Fibroblast of upper back skin (primary cell): ENCODE data around the gene TPR.

Experiments
- DNase-seq: peaks from one replicate; pipeline ENCODE4 v3.0.0-alpha.2; 2013

The TPR gene

GRCh38 chr1:186286615-186287315 lies 88.3 kb downstream of the TPR start:
- DNase-seq, result peak; percentile 40

- DNase-seq, result no peak
These were observed 91.7 kb downstream of the TPR start for GRCh38 chr1:186283374-186283773.

- DNase-seq, result no peak
These were observed 92.6 kb downstream of the TPR start for GRCh38 chr1:186282466-186282865.

GRCh38 chr1:186275822-186276221 lies 99.2 kb downstream of the TPR start:
- DNase-seq, result peak; percentile 18

- DNase-seq, result no peak
These were observed 102.6 kb downstream of the TPR start for GRCh38 chr1:186272486-186272885.

GRCh38 chr1:186271032-186271431 lies 104.0 kb downstream of the TPR start:
- no peak for DNase-seq
